ENCODE data around the gene RARA.

The RARA gene

GRCh38 chr17:40399185-40399584 is 90.2 kb downstream of the RARA start:
- Histone ChIP-seq H3K9me3 (ENCODE audit: insufficient read depth, low read length, severe bottlenecking) (no peaks in the 10 kb centered on the region), H3K27ac (ENCODE audit: low read length) (no peak overlapping the region), H3K4me2 (ENCODE audit: insufficient read depth, low read length) (no peak overlapping the region), H3K36me3 (ENCODE audit: insufficient read depth, low read length) (peaks cover 100% of the 10 kb centered on the region), H2AFZ (ENCODE audit: low read depth, low read length) (no peak overlapping the region), H3K4me1 (ENCODE audit: insufficient read depth, low read length) (no peaks in the 10 kb centered on the region), H4K20me1 (ENCODE audit: insufficient read depth, low read length) (no peaks in the 10 kb centered on the region; the same call in 1 of the 2 replicates), H3K79me2 (ENCODE audit: insufficient read depth, low read length) (peaks cover 36% of the 10 kb centered on the region), H3K9ac (ENCODE audit: low read depth, low read length) (no peak overlapping the region), H3K4me3 (ENCODE audit: low read depth in 1 of 2, low read length in 2 of 2) (no peak overlapping the region), H3K27me3 (ENCODE audit: insufficient read depth, low read length, poor library complexity) (no peaks in the 10 kb centered on the region)
- TF ChIP-seq CTCF (IDR thresholded peaks at IDR 0.05; ENCODE audit: borderline replicate concordance, extremely low read depth, low read length, poor library complexity, severe bottlenecking) (peak; percentile 70), EZH2 (IDR thresholded peaks at IDR 0.05; ENCODE audit: borderline replicate concordance, low read depth, low read length, severe bottlenecking) (no peak)
- peak; percentile 28 for DNase-seq
- peak; percentile 81 for ATAC-seq (ENCODE audit: insufficient read depth, low read depth)

DNA sequence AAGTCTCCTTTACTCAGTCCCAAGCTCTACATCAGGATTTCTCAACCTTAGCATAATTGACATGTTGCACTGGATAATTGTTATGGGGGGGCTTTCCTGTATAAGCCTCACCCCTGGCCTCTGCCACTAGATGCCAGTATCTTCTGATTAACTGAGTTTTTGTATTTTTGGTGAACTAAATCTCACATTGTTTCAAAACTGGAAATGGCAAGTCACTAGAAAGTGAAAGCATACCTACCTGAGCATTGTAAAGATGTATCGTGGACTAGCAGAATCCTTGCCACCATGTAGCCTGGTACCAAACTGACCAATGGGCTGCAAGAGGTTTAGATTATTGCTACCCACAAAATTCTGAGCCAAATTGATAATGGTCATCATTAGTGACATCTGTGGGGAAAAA is 93.7 kb downstream of the RARA start:
- Histone ChIP-seq H3K4me1 (ENCODE audit: insufficient read depth, low read length) (no peaks in the 10 kb centered on the region), H3K36me3 (ENCODE audit: insufficient read depth, low read length) (peaks cover 97% of the 10 kb centered on the region), H3K9ac (ENCODE audit: low read depth, low read length) (no peak overlapping the region), H3K9me3 (ENCODE audit: insufficient read depth, low read length, severe bottlenecking) (no peaks in the 10 kb centered on the region), H3K27ac (ENCODE audit: low read length) (no peak overlapping the region), H3K79me2 (ENCODE audit: insufficient read depth, low read length) (peaks cover 38% of the 10 kb centered on the region), H2AFZ (ENCODE audit: low read depth, low read length) (no peak overlapping the region), H3K4me2 (ENCODE audit: insufficient read depth, low read length) (no peak overlapping the region), H4K20me1 (ENCODE audit: insufficient read depth, low read length) (peaks cover 4% of the 10 kb centered on the region; the same call in 1 of the 2 replicates), H3K4me3 (ENCODE audit: low read depth in 1 of 2, low read length in 2 of 2) (no peak overlapping the region), H3K27me3 (ENCODE audit: insufficient read depth, low read length, poor library complexity) (no peaks in the 10 kb centered on the region)
- ATAC-seq (ENCODE audit: insufficient read depth, low read depth) (no peak), DNase-seq (no peak)
- no peak for TF ChIP-seq EZH2 (IDR thresholded peaks at IDR 0.05; ENCODE audit: borderline replicate concordance, low read depth, low read length, severe bottlenecking)
- peak; percentile 32 for TF ChIP-seq CTCF (IDR thresholded peaks at IDR 0.05; ENCODE audit: borderline replicate concordance, extremely low read depth, low read length, poor library complexity, severe bottlenecking)

DNA sequence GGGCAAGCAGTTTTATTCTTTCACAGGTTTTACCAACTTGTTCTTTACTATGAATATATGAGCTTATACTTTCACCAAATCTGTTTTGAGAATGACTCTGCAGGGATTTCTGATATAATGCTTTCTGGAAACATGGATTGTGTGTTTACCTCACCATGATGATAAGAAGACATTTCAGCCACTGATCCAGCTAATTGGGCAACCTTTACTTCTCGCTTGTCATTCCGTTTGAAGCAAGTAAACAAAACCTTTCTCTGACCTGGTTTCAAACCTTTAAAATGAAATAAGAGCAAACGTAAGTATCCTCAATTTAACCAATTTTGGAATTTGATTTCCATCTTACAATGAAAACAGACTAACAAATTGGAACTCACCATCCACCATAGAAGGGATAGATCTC is 95.0 kb downstream of the RARA start:
- H3K36me3 ChIP-seq (ENCODE audit: insufficient read depth, low read length), result peaks cover 97% of the 10 kb centered on the region
- no peak for DNase-seq

More for the DNA sequence above, 95.0 kb downstream of the RARA start:
- Histone ChIP-seq H3K79me2 (ENCODE audit: insufficient read depth, low read length) (peaks cover 41% of the 10 kb centered on the region), H3K9me3 (ENCODE audit: insufficient read depth, low read length, severe bottlenecking) (no peaks in the 10 kb centered on the region), H2AFZ (ENCODE audit: low read depth, low read length) (no peak overlapping the region), H3K4me3 (ENCODE audit: low read depth in 1 of 2, low read length in 2 of 2) (no peak overlapping the region), H3K4me2 (ENCODE audit: insufficient read depth, low read length) (no peak overlapping the region), H3K4me1 (ENCODE audit: insufficient read depth, low read length) (no peaks in the 10 kb centered on the region), H3K27ac (ENCODE audit: low read length) (no peak overlapping the region), H3K27me3 (ENCODE audit: insufficient read depth, low read length, poor library complexity) (no peaks in the 10 kb centered on the region), H3K9ac (ENCODE audit: low read depth, low read length) (no peak overlapping the region), H4K20me1 (ENCODE audit: insufficient read depth, low read length) (peaks cover 4% of the 10 kb centered on the region; the same call in 1 of the 2 replicates)
- no peak for ATAC-seq (ENCODE audit: insufficient read depth, low read depth)
- no peak for TF ChIP-seq EZH2 (IDR thresholded peaks at IDR 0.05; ENCODE audit: borderline replicate concordance, low read depth, low read length, severe bottlenecking)
- no peak for TF ChIP-seq CTCF (IDR thresholded peaks at IDR 0.05; ENCODE audit: borderline replicate concordance, extremely low read depth, low read length, poor library complexity, severe bottlenecking)
